SK-MEL-5 (cell line): ENCODE measurements around the gene KRT74. TPM values are rescaled to one million over a fixed set of nuclear protein-coding genes. Genes with fewer than 3 reads are reported as not detected.

Experiments used
- DNase-seq: peaks from one replicate; pipeline ENCODE4 v3.0.0-alpha.2; 2016; ENCODE audit warnings: low read depth, low spot score
- in situ Hi-C: cut with HindIII; loops from 2 replicates; pipeline ENCODE4 v1.10.0; 2016; ENCODE audit warnings: low sequenced_read_pairs, high pct_unique_total_duplicates, low pct_unique_long_range_greater_than_20kb
- total RNA-seq: library from RNA; depleted of rRNA; stranded (reverse); fragments of >200 nt; shearing (Covaris generic); gene quantifications from 2 replicates; pipeline ENCODE4 v1.2.3, GENCODE V29; 2014

Gene KRT74
- total RNA-seq, 1 experiment from 2014 or later = not detected

DNA sequence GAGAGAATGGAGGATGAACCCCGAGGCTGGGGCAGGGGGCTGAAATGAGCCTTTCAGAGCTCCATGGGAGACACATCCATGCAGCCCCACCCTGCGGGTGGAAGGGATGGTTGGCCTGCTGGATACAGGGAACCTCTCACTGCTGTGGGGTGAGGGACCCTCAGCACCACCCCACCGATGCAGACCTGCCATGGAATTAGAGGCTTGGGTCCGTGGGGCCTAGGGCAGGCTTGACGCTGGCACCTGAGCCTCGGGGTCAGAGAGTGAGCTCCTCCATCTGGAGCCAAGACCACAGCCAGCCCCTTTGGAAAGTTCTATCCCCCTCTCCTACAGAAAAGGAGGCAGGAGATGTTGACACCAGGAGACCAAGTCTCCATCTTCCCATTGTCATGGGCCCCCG lies 7.4 kb upstream of the KRT74 start:
- in situ Hi-C loops = no loop called here
- DNase-seq = no peak

DNA sequence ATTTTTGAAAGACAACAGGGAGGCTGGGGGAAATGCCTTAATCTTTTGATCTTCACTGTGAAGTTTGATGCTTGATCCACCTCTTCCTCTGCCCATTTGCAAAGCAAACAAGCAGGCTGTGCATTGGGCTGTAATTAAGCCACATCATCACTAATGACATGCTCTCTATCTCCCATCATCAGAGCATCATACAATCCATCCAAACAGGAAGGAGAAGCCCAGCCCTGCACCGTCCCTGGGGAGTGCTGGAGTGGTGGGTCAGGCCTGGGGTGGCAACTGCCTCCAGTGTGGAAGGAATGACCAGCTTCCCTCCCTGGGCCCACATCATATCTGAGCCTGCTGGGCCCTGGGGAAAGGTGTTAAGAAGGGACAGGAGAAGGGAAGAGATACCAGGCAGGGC lies 6.9 kb upstream of the KRT74 start:
- in situ Hi-C loops = no loop called here

DNA sequence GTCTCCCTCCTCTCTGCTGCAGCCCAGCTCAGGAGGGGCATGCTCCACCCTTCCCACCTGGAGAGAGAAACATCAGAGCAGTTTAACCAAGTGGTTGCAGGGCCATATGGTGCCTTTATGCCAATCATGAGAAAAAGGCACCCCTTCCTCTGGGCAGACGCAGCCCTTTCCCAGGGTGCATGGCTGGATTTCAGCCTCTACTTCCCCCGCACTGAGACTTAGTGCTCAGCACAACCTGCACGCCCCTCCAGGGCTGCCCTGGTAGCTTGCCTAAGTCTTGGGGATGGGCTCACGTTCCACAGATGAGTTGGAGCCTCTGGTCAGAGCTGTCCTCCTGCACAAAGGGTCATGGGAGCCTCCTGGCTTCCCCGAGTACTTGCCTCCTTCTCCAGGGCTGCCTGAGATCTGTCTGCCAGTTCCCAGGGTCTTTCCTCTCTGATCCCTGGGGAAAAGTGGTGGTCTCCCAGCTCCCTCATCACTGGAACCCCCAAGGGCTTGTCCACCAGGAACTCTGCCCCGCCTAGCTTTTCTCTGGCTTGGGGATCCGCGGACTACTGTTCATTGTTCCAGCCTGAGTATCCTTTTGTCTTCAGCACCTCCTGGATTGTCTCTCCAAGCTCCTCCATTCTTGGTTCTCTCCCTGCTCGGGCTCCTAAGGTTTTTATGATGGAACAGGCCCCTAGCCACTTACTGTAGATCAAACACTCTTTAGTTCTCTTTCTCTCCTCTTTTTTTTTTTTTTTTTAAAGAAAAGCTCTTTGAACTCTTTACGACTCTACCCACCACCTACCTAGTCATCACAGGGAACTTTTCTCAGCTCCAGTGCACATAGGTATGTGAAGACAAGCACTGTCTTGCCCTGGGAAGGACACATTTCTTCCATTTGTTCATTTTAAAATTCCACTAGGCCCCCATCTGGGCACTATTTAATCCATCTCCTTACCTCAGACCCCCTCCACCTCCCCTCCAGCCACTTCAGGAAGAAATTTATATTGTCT lies 6.1 kb upstream of the KRT74 start:
- DNase-seq = no peak
- in situ Hi-C loops = no loop called here

More for the DNA sequence above, 6.9 kb upstream of the KRT74 start:
- DNase-seq = no peak

DNA sequence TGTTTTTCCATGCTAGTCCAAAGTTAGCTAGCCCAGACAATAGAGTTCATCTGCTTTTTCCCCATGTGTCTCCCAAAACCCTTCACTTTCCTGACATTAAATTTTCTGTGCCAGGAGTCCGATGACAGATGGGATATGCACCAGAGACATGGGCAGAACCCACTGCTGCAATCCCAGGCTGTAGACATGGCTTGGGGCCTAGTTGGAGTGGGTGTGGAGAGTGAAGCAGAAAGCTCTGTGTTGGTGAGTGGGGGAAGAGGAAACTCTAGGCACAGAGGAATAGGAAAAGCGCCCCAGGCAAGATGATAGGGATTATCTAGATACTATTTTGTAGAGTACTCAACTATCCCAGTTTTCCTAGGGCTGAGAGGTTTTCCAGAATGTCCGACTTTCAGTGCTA lies 4.8 kb upstream of the KRT74 start:
- no peak for DNase-seq
- in situ Hi-C loops = no loop called here

DNA sequence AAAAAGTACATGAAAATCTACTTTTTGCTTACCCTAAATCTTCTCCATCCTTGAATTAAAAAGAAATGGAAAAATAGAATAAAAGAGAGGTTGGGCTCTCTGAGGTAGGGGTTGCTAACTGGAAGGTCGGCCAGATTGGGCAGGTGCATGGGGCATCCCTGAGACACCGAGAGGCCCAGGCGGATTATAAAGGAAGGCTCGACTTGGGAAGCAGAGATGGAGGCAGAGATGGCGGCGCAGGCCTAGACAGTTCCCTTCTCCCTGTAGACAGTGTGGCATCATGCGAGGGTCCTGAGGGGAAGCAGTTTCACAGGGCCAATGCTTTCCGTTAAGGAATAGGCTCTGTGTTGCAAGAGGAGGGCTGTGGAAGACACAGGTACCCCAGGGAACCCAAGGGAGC lies 3.7 kb upstream of the KRT74 start:
- in situ Hi-C loops = no loop called here

DNA sequence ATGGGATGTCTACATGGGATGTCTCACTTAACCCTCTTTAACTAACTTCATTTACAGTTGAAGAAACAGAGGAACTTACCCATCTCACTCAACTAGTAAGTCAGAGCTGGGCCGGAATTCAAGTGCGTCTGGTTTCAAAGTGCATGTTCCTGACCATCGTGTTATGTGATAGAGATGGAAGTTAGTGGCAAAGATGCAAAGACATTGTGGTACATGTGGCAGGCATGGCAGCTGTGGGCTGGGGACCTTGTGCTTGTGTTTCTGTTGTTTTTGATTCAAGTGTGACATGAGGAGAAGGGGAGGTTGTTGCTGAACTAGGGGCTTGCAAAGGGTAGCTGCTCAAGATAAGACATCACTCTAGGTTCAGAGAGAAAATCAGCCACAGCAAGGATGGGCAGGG lies 2.3 kb upstream of the KRT74 start:
- no peak for DNase-seq
- in situ Hi-C loops = no loop called here

More for the DNA sequence above, 3.7 kb upstream of the KRT74 start:
- no peak for DNase-seq

DNA sequence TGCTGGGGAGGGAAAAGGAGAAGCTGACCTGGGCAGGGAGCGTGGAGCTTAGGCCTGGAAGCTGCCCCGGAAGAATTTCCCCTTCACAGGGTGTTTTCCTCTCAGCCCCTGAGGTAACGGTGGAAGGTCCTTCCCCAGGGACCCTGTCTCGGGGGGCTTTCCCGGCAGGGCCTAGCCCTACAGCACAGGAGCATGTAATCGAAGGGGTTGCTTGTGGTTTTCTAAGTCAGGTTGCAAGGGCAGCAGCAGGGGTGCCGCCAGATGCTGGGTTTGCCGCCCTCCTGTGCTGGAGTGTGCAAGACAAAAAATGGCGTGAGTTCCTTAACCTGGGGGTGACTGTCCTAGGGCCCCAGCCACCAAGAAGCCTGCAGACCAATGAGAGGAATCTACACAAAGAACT lies 1.6 kb upstream of the KRT74 start:
- no peak for DNase-seq
- in situ Hi-C loops = no loop called here

DNA sequence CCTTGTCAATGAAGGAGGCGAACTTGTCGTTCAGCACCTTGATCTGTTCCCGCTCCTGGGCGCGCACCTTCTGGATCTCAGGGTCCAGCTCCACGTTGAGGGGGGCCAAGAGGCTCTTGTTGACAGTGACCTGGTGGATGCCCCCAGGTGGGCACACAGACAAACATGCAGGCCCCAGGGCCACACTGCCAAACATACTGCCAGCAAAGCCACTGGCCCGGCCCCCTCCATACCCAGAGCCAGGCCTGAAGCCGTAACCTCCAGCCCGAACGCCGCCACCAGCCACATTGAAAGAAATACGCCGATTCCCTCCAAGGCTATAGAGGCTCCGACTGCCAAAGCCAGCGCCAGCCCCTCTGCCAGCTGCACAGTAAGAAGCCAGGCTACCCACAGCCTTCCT lies 337 bp downstream of the KRT74 start:
- DNase-seq = no peak
- in situ Hi-C loops = no loop called here

DNA sequence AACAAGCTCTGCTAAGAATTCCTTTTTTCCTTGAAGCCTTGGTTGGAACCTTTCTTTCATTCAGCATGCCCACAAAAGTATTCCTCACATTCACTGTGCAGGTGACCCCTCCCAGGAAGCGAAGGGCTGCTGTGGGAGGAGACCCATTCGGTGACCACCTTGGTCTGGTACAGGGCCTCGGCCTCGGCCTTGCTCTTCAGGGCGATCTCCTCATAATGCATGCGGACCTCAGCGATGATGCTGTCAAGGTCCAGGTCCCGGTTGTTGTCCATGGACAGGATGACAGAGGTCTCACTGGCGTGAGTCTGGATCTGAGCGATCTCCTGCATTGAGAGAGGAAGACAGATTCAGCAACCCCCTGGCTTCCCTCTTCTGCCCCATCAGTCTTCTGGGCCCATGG lies 3.1 kb downstream of the KRT74 start:
- in situ Hi-C loops = no loop called here
- no peak for DNase-seq

DNA sequence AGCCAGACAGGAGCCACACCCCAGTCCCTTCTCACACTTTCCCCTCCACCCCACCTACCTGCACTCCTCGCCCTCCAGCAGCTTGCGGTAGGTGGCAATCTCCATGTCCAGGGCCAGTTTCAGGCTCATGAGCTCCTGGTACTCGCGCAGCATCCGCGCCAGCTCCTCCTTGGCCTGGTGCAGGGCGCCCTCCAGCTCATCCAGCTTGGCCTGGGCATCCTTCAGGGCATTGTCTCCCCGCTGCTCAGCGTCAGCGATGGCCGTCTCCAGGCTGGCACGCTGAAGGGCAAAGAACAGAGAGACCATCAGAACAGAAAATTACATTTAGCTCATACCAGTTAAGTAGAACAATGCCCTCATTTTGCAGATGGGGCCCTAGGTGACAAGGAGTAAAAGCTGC lies 5.5 kb downstream of the KRT74 start:
- in situ Hi-C loops = no loop called here

DNA sequence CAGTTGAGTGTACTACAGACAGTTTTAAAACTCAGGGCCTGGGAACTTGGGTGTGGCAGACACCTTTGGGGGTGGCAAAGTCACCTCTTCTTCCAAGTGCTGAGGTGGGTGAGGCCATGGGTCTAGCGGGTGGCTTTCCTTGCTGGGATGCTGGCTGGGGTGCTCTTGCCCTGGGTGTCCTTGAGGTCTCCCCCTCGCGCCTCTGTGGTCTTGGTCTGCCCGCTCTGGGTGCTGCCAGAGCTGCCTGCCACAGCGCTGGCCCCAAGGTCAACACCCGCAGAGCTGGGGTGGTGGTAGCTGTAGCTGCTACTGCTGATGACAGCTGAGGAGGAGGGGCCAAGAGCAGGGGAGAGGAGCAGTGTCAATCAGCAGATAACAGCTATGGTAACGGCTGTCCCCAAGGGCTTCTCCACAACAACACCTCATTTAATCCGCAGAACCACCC lies 6.8 kb downstream of the KRT74 start:
- DNase-seq = no peak
- in situ Hi-C loops = no loop called here

More for the DNA sequence above, 5.5 kb downstream of the KRT74 start:
- no peak for DNase-seq

DNA sequence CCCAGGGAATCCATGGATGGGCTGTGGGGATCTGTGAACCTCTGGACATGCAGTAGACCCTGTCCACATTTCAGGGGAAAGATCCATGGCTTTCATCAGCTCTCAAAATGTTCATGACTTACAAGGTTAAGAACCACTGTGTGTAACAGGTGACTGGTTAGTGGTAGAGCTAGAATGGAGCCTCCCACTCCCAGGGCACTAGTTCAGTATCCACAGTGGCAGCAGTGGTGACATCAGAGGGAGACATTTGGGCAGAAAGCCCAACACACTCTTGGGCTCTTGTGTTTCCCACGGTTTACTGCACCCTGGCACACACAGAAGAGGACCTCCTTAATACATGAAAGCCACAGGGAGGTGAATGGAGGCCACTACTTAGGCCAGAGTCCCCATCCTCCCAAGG lies 9.1 kb downstream of the KRT74 start:
- in situ Hi-C loops = no loop called here
- DNase-seq = no peak

DNA sequence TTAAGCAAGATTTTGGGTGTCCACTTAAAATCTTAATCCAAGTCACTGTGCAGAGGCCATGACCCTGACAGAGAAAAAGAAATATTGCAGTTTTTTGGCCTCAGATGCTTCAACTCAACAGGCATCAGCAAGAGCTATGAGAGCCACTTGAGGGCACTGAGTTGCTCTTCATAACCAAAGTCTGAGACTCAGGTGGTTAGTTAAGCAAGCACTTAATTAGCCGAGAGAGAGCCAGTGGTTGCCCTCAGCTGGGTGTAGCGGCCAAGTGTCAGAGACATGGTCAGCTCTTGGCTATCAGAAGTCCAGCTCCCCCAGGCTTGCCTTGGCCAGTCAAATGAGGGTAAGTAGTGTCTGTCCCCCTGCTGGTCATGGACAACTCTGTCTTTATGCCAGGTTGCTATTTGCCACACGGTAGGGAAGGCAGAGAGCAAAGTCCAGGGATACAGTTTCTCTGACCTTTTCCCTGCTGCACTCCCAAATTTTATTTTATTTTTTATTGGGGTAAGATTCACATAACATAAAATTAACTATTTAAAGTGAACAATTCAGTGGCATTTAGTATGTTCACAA lies 11.7 kb downstream of the KRT74 start:
- peak; percentile 55 for DNase-seq
- in situ Hi-C loops = no loop called here

DNA sequence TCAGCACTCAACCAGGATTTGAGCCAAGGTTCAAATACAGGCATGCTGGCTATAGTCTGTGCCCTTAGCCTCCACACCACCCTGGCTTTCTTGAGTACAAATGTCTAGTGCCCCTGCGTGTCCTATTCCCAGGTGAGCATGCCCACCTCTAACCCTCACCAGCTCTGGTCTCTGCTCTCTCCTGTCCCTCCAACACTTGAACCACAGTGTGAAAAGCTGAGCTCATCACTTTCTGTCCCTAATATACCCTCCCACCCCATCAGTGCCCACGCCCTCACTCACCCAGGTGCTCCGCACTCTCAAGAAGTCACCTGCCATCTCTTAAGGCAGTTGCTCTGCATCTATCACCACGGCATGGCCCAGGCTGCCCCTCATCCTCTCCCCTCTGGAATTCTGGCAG lies 13.7 kb downstream of the KRT74 start:
- in situ Hi-C loops = no loop called here
- DNase-seq = no peak

DNA sequence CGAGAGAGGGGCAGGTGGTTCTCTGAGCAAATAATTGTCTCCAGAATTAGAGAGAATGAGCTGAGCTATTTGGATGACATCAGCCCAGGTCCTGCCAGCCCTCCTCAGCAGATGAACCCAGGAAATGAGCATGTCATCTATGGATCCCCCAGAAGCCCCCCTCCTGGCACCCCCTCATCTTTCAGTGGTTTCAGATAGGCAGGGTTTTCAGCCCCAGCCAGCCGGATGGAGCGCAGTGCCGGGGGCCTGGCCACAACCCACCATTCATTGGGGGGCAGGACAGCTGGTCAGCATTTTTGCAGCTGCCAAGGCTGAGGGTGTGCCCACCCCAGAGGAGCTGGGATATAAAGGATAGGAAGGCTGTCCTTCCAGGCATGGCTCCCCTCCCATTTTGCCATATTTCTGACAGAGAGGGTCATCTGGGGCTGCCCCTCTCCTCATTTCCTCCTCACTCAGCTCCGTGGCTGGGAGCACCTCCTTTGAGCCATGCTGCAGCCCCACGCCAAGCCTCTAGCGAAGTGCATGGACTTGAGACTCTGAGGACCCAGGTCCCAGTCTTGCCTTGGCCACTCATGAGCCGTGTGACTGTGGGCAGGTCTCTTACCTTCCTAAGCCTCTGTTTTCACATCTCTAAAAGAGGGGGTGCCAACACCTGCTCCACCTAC lies 14.7 kb downstream of the KRT74 start:
- no peak for DNase-seq
- in situ Hi-C loops = no loop called here

DNA sequence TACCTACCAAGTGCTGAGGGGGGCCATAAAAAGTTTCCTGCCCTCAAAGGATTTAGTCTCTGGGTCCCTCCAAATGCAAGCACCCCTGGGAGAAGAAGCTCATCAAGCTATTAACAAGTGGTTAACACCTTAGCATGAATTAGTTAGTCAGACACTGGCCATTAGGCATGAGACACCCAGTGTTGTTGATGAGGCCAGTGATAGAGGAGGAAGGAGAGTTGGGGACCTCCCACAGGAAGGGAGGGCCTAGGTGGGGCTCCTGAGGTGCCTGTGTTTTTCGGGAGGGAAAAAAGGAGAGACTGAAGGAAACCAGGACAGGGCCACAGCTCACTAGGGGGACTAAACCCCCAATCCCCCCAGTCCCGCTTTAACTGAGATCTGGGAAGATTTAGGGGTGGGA lies 16.2 kb downstream of the KRT74 start:
- in situ Hi-C loops = no loop called here
- no peak for DNase-seq

DNA sequence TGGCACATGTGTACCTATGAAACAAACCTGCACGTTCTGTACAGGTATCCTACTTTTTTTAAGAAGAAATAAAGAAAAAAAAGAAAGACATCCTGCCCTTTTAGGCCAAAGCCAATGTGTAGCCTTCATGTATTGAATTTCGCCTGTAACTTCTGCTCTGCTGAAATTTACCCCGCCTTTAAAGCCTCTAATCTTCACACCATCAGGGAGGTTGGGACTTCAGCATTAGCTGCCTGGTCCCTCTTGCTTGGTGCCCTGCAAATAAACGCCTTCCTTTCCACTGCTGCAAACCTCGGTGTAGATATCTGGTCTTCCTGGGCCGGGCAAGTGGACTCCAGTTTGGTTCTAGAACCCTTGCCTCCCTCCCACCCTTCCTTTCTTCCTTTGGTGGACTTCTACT lies 18.1 kb downstream of the KRT74 start:
- in situ Hi-C loops = no loop called here
- no peak for DNase-seq

DNA sequence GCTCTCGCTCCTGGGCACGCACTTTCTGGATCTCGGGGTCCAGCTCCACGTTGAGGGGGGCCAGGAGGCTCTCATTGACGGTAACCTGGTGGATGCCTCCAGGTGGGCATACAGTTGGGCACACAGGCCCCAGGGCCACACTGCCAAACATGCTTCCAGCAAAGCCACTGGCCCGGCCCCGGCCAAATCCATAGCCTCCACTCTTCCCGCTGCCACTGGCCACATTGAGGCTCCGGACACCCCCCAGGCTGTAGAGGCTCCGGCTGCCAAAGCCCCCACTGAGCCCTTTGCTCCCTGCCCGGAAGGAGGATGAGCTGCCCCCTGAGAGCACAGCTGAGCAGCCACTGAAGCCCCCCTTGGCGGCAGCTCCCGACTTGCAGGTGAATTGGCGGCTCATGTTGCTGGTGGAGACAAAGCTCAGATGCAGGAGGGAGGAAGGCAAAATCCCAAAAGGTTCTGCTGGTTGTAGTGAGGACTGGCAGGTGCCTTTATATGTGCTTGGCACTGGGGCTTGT lies 20.9 kb downstream of the KRT74 start, which contains the start of gene KRT71:
Gene KRT71, minus strand, starts transcription at position 465 of the 515 bp plus-strand sequence. Its CDS starts 68 bp downstream, at position 397.
- no peak for DNase-seq
- in situ Hi-C loops = no loop called here
